Measurements from ENCODE around the gene FPR2. TPM values are rescaled to one million over a fixed set of nuclear protein-coding genes. Genes with fewer than 3 reads are reported as not detected.
"Not testable (repeated sequence)": the region's sequence is repeated elsewhere in the genome, so short reads cannot be mapped to it uniquely, and the experiment has no call there.

Gene FPR2
- total RNA-seq, 1 donor from 2014 or later, result not detected

GRCh38 chr19:51803967-51804366 lies 43.0 kb downstream of the FPR2 start:
- intact Hi-C loops (cut with micrococcal nuclease), result no loop called here

- intact Hi-C loops (cut with micrococcal nuclease), result not testable (repeated sequence)
Observed at GRCh38 chr19:51804789-51805188, 43.8 kb downstream of the FPR2 start.

GRCh38 chr19:51805396-51805795 lies 44.4 kb downstream of the FPR2 start:
- intact Hi-C loops (cut with micrococcal nuclease), result not testable (repeated sequence)

- intact Hi-C loops (cut with micrococcal nuclease), result not testable (repeated sequence)
Observed at GRCh38 chr19:51806571-51806970, 45.6 kb downstream of the FPR2 start.

GRCh38 chr19:51807111-51807701 lies 46.2 kb downstream of the FPR2 start:
- intact Hi-C loops (cut with micrococcal nuclease), result no loop called here

GRCh38 chr19:51807925-51808324 lies 46.9 kb downstream of the FPR2 start:
- intact Hi-C loops (cut with micrococcal nuclease), result no loop called here

- intact Hi-C loops (cut with micrococcal nuclease), result no loop called here
Observed at GRCh38 chr19:51808333-51808986, 47.5 kb downstream of the FPR2 start.

GRCh38 chr19:51809787-51810186 lies 48.8 kb downstream of the FPR2 start:
- intact Hi-C loops (cut with micrococcal nuclease), result no loop called here

GRCh38 chr19:51810223-51810622 lies 49.2 kb downstream of the FPR2 start:
- intact Hi-C loops (cut with micrococcal nuclease), result no loop called here

GRCh38 chr19:51811344-51811743 lies 50.4 kb downstream of the FPR2 start:
- intact Hi-C loops (cut with micrococcal nuclease), result no loop called here

GRCh38 chr19:51815043-51815442 lies 54.1 kb downstream of the FPR2 start:
- intact Hi-C loops (cut with micrococcal nuclease), result no loop called here

- intact Hi-C loops (cut with micrococcal nuclease), result no loop called here
Observed at GRCh38 chr19:51816711-51817110, 55.7 kb downstream of the FPR2 start.

GRCh38 chr19:51820011-51820410 lies 59.0 kb downstream of the FPR2 start:
- intact Hi-C loops (cut with micrococcal nuclease), result no loop called here

Other genes with a start within 250 kb of the FPR2 start
- gene SIGLEC6, start 229.5 kb upstream of the FPR2 start, total RNA-seq, result 1.2 and 2.0 TPM in 2 replicates
- 10.2 and 12.0 TPM in 2 replicates for gene ZNF175, start 189.9 kb upstream of the FPR2 start, total RNA-seq
- gene SIGLEC5, start 130.8 kb upstream of the FPR2 start, total RNA-seq, result not detected in 2 replicates
- not detected in 2 replicates for gene SIGLEC14, start 114.4 kb upstream of the FPR2 start, total RNA-seq
- gene SPACA6, start 67.8 kb upstream of the FPR2 start, total RNA-seq, result 3.5 and 7.6 TPM in 2 replicates
- gene HAS1, start 37.2 kb upstream of the FPR2 start, total RNA-seq, result not detected in 2 replicates
- not detected in 2 replicates for gene FPR1, start 9.3 kb upstream of the FPR2 start, total RNA-seq
- not detected in 2 replicates for gene FPR3, start 34.0 kb downstream of the FPR2 start, total RNA-seq
- 7.5 and 8.4 TPM in 2 replicates for gene ZNF577, start 126.8 kb downstream of the FPR2 start, total RNA-seq
- gene ZNF649, start 143.8 kb downstream of the FPR2 start, total RNA-seq, result 13.0 and 13.5 TPM in 2 replicates
- 4.3 and 5.0 TPM in 2 replicates for gene ZNF613, start 166.3 kb downstream of the FPR2 start, total RNA-seq
- 10.1 and 13.2 TPM in 2 replicates for gene ZNF350, start 225.7 kb downstream of the FPR2 start, total RNA-seq
- 7.5 and 7.9 TPM in 2 replicates for gene ZNF615, start 247.0 kb downstream of the FPR2 start, total RNA-seq

Data from T-helper 2 cell treated with Interferon-gamma antibody and Interleukin-4, amounts not matched to agents 100 ng/mL and 5 ng/mL, for 36 hours (primary cell).